GM20000 (cell line): ENCODE results near the gene SEMA3C.

Experiments used
- DNase-seq: peaks from one replicate; pipeline ENCODE4 v3.0.0; 2012; ENCODE audit warnings: low spot score
- CTCF ChIP-seq: IDR thresholded peaks from 2 replicates; pipeline ENCODE4 v1.5.1; 2012; ENCODE audit warnings: mild to moderate bottlenecking, control low read depth; ENCODE audit errors: extremely low read depth, missing control alignments

Gene SEMA3C

DNA sequence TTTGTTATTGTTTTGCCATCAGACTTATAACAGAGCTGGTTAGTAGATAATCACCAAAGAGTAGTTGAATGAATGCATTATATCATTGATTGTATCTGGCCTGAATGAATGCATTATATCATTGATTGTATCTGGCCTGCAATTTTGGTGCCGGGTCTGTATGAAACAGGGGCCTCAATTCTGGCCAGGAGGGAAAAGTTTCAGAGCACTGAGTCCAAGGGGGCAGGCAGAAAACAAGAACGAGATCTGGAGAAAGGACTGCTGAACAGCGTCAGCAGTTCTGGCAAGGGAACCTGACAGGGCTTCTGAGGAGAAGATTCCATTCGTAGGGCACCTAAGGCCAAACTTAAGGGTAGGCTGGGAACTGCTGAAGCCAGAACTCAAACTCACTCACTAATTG lies 128.0 kb downstream of the SEMA3C start:
- no peak for DNase-seq
- TF ChIP-seq CTCF: no peak

GRCh38 chr7:80787721-80788120 lies 131.1 kb downstream of the SEMA3C start:
- no peak for TF ChIP-seq CTCF
- no peak for DNase-seq

- no peak for DNase-seq
- no peak for TF ChIP-seq CTCF
Measured at GRCh38 chr7:80785961-80786536, 132.8 kb downstream of the SEMA3C start.

- TF ChIP-seq CTCF: no peak
- no peak for DNase-seq
Measured at GRCh38 chr7:80785276-80785675, 133.6 kb downstream of the SEMA3C start.

GRCh38 chr7:80783678-80784327 lies 135.0 kb downstream of the SEMA3C start:
- no peak for TF ChIP-seq CTCF
- DNase-seq: no peak

- no peak for TF ChIP-seq CTCF
- DNase-seq: no peak
Measured at GRCh38 chr7:80783186-80783677, 135.6 kb downstream of the SEMA3C start.

DNA sequence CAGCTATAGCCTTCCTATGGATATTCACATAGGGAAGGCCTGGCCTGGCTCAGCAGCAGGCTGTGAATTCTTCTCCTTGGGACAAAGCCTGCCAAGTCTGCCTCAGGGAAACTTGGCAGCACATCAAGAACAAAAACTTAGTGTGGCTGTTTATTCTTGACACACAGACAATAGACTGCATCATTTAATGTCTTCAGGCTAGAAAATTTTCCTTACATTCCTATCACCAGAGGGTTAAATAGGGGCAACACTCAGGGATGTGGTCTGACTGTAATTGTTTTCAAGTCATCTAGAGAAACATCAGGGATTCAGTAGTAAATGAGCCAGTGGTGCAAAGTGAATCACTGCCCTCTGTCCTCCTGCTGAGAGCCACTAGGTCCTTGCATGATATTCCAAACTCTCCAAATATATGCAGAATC lies 137.3 kb downstream of the SEMA3C start:
- TF ChIP-seq CTCF: no peak
- DNase-seq: no peak
